Esophagus (tissue), 2 donors: ENCODE data around the gene OMP. TPM values are rescaled to one million over a fixed set of nuclear protein-coding genes. Genes with fewer than 3 reads are reported as not detected.

Experiments used
- H3K27ac ChIP-seq, 2 donors: one replicate each; pipeline ENCODE4 v1.5.1; 2013; ENCODE audit warnings: low read depth in 2 of 2, mild to moderate bottlenecking in 2 of 2, inconsistent platforms in 1 of 2, low read length in 1 of 2, moderate library complexity in 1 of 2
- H3K27me3 ChIP-seq, 2 donors: one replicate each; pipeline ENCODE4 v1.6.1; 2013; ENCODE audit warnings: low read length in 2 of 2, control low read depth in 1 of 2, mild to moderate bottlenecking in 1 of 2; ENCODE audit not compliant: insufficient read depth in 2 of 2, control insufficient read depth in 1 of 2
- H3K36me3 ChIP-seq, 2 donors: one replicate each; pipeline ENCODE4 v1.6.1; 2013; ENCODE audit warnings: low read length in 1 of 2; ENCODE audit not compliant: control insufficient read depth in 2 of 2, insufficient read depth in 2 of 2
- H3K4me1 ChIP-seq, 2 donors: one replicate each; pipeline ENCODE4 v1.6.1; 2013; ENCODE audit warnings: low read length in 1 of 2; ENCODE audit not compliant: control insufficient read depth in 2 of 2, insufficient read depth in 2 of 2
- H3K4me3 ChIP-seq, 2 donors: one replicate each; pipeline ENCODE4 v1.5.1; 2013; ENCODE audit warnings: low read length in 2 of 2, mild to moderate bottlenecking in 2 of 2, low read depth in 1 of 2, moderate library complexity in 1 of 2
- H3K9me3 ChIP-seq, 2 donors: one replicate each; pipeline ENCODE4 v1.6.1; 2013; ENCODE audit warnings: mild to moderate bottlenecking in 2 of 2, low read depth in 1 of 2, low read length in 1 of 2, moderate library complexity in 1 of 2; ENCODE audit not compliant: control insufficient read depth in 2 of 2, insufficient read depth in 1 of 2
- WGBS, 2 donors: extraction: QIAGEN DNeasy Blood & Tissue Kit; methylation state at CpG; one replicate each; pipeline ENCODE4 v1.1.7; 2013; 5-methylcytosine and 5-hydroxymethylcytosine counted together
- polyA plus RNA-seq, 2 donors: library from polyadenylated mRNA; stranded (reverse); fragments of 200-250 nt; gene quantifications; one replicate each; pipeline ENCODE4 v1.2.3, GENCODE V29; 2013
- donor health status: healthy with polysubstance abuse.
- donor health status: Bipolar disorder and iron deficiency.

OMP gene
- polyA plus RNA-seq: under 1 TPM; 0.33 to 0.98 TPM

- WGBS, 2 donors: 91% methylated on average over 37 of the region's 37 CpGs
- Histone ChIP-seq H3K4me1 (no peaks in the 10 kb centered on the region), H3K27ac (no peak within 1 kb of the TSS), H3K36me3 (no peaks in the 10 kb centered on the region), H3K27me3 (no peaks in the 10 kb centered on the region), H3K4me3 (no peak within 1 kb of the TSS), H3K9me3 (no peaks in the 10 kb centered on the region)
Measured at GRCh38 chr11:77102246-77103210, at the start of gene OMP. TSS of gene OMP (plus strand) at chr11:77102840. CDS start at chr11:77102840, 0 bp downstream.

GRCh38 chr11:77053217-77054015, 49.2 kb upstream of the OMP start:
- peaks cover 6 to 13% of the 10 kb centered on the region in 2 donors for H3K9me3 ChIP-seq
- H3K27me3 ChIP-seq: no peaks in the 10 kb centered on the region
- H3K4me1 ChIP-seq: no peaks in the 10 kb centered on the region
- H3K27ac ChIP-seq: no peak overlapping the region
- 87 to 90% methylated on average over 14 of the region's 14 CpGs for WGBS, 2 donors
- no peaks in the 10 kb centered on the region for H3K36me3 ChIP-seq
- H3K4me3 ChIP-seq: no peak overlapping the region

- WGBS, 2 donors: 60 to 62% methylated on average over 1 of the region's 1 CpG
- H3K27me3 ChIP-seq: no peaks in the 10 kb centered on the region
- no peak overlapping the region for H3K4me3 ChIP-seq
- H3K4me1 ChIP-seq: no peaks in the 10 kb centered on the region
- H3K27ac ChIP-seq: no peak overlapping the region
- peaks cover 6 to 13% of the 10 kb centered on the region in 2 donors for H3K9me3 ChIP-seq
- H3K36me3 ChIP-seq: no peaks in the 10 kb centered on the region
Measured at GRCh38 chr11:77054084-77054483, 48.6 kb upstream of the OMP start.

GRCh38 chr11:77055101-77055561, 47.5 kb upstream of the OMP start:
- WGBS, 2 donors: 56 to 58% methylated on average over 2 of the region's 2 CpGs
- H3K27me3 ChIP-seq: no peaks in the 10 kb centered on the region
- peaks cover 6 to 13% of the 10 kb centered on the region in 2 donors for H3K9me3 ChIP-seq
- no peaks in the 10 kb centered on the region for H3K36me3 ChIP-seq
- no peak overlapping the region for H3K27ac ChIP-seq
- no peak overlapping the region for H3K4me3 ChIP-seq
- no peaks in the 10 kb centered on the region for H3K4me1 ChIP-seq

GRCh38 chr11:77055913-77056312, 46.7 kb upstream of the OMP start:
- Histone ChIP-seq H3K36me3 (no peaks in the 10 kb centered on the region), H3K27ac (no peak overlapping the region), H3K27me3 (no peaks in the 10 kb centered on the region), H3K4me3 (no peak overlapping the region), H3K9me3 (peaks cover 6 to 13% of the 10 kb centered on the region in 2 donors), H3K4me1 (no peaks in the 10 kb centered on the region)
- WGBS, 2 donors: 93% methylated on average over 5 of the region's 5 CpGs

GRCh38 chr11:77056814-77057402, 45.7 kb upstream of the OMP start:
- H3K36me3 ChIP-seq: no peaks in the 10 kb centered on the region
- no peak overlapping the region for H3K27ac ChIP-seq
- WGBS, 2 donors: 80 to 89% methylated on average over 3 of the region's 3 CpGs
- H3K27me3 ChIP-seq: no peaks in the 10 kb centered on the region
- H3K4me1 ChIP-seq: no peaks in the 10 kb centered on the region
- H3K4me3 ChIP-seq: no peak overlapping the region
- H3K9me3 ChIP-seq: peaks cover 6 to 13% of the 10 kb centered on the region in 2 donors

- no peaks in the 10 kb centered on the region for H3K27me3 ChIP-seq
- no peak overlapping the region for H3K27ac ChIP-seq
- no peak overlapping the region for H3K4me3 ChIP-seq
- peaks cover 6 to 13% of the 10 kb centered on the region in 2 donors for H3K9me3 ChIP-seq
- H3K4me1 ChIP-seq: no peaks in the 10 kb centered on the region
- WGBS, 2 donors: 69 to 77% methylated on average over 9 of the region's 9 CpGs
- no peaks in the 10 kb centered on the region for H3K36me3 ChIP-seq
Measured at GRCh38 chr11:77057938-77058474, 44.6 kb upstream of the OMP start.

- no peaks in the 10 kb centered on the region for H3K36me3 ChIP-seq
- no peak overlapping the region for H3K27ac ChIP-seq
- H3K4me3 ChIP-seq: no peak overlapping the region
- WGBS, 2 donors: 87 to 94% methylated on average over 2 of the region's 2 CpGs
- no peaks in the 10 kb centered on the region for H3K27me3 ChIP-seq
- peaks cover 3 to 13% of the 10 kb centered on the region in 2 donors for H3K9me3 ChIP-seq
- no peaks in the 10 kb centered on the region for H3K4me1 ChIP-seq
Measured at GRCh38 chr11:77058900-77059299, 43.7 kb upstream of the OMP start.

GRCh38 chr11:77059806-77060205, 42.8 kb upstream of the OMP start:
- Histone ChIP-seq H3K9me3 (peaks cover 3 to 13% of the 10 kb centered on the region in 2 donors), H3K4me1 (no peaks in the 10 kb centered on the region), H3K36me3 (no peaks in the 10 kb centered on the region), H3K27ac (no peak overlapping the region), H3K4me3 (no peak overlapping the region), H3K27me3 (no peaks in the 10 kb centered on the region)
- 91 to 93% methylated on average over 5 of the region's 5 CpGs for WGBS, 2 donors
